Smooth muscle cell (in vitro differentiated cells): Measurements from ENCODE around the gene DTX1. TPM values are rescaled to one million over a fixed set of nuclear protein-coding genes. Genes with fewer than 3 reads are reported as not detected.

Source experiments
- DNase-seq: peaks from one replicate; lab custom pipeline; 2025; ENCODE audit not compliant: unreplicated experiment; lab: John Stamatoyannopoulos, UW
- H2AFZ ChIP-seq: fragments of 200-600 bp; sonication (generic); 2 replicates; pipeline ENCODE4 v1.6.0; 2016; ENCODE audit warnings: antibody characterized with exemption, low read depth, mild to moderate bottlenecking
- H3F3A ChIP-seq: fragments of 200-600 bp; sonication (generic); 2 replicates; pipeline ENCODE4 v1.6.0; 2017; ENCODE audit warnings: antibody characterized with exemption, low read depth
- H3K27ac ChIP-seq: fragments of 200-600 bp; sonication (generic); 2 replicates; pipeline ENCODE4 v1.5.1; 2016; ENCODE audit warnings: low read depth, mild to moderate bottlenecking
- H3K27me3 ChIP-seq: fragments of 200-600 bp; sonication (generic); 2 replicates; pipeline ENCODE4 v1.6.1; 2016; ENCODE audit warnings: low read depth, mild to moderate bottlenecking
- H3K36me3 ChIP-seq: fragments of 200-600 bp; sonication (generic); 2 replicates; pipeline ENCODE4 v1.5.1; 2016; ENCODE audit warnings: low read depth
- H3K4me1 ChIP-seq: fragments of 200-600 bp; sonication (generic); 2 replicates; pipeline ENCODE4 v1.5.1; 2016; ENCODE audit warnings: low read depth
- H3K4me2 ChIP-seq: fragments of 200-600 bp; sonication (generic); 2 replicates; pipeline ENCODE4 v1.6.0; 2016; ENCODE audit warnings: mild to moderate bottlenecking
- H3K4me3 ChIP-seq: fragments of 200-600 bp; sonication (generic); 2 replicates; pipeline ENCODE4 v1.5.1; 2016; ENCODE audit warnings: mild to moderate bottlenecking
- H3K79me2 ChIP-seq: fragments of 200-600 bp; sonication (generic); 2 replicates; pipeline ENCODE4 v1.6.0; 2016; ENCODE audit warnings: low read depth, mild to moderate bottlenecking
- H3K9ac ChIP-seq: fragments of 200-600 bp; sonication (generic); 2 replicates; pipeline ENCODE4 v1.6.0; 2016; ENCODE audit warnings: low read depth
- H3K9me3 ChIP-seq: fragments of 200-600 bp; sonication (generic); replicated peaks from 2 replicates; pipeline ENCODE4 v1.5.1; 2016; ENCODE audit warnings: low read depth
- H4K20me1 ChIP-seq: fragments of 200-600 bp; sonication (generic); 2 replicates; pipeline ENCODE4 v1.6.0; 2016; ENCODE audit warnings: low read depth
- CTCF ChIP-seq: fragments of 200-600 bp; sonication (generic); IDR thresholded peaks from 2 replicates; pipeline ENCODE4 v1.5.1; 2017; ENCODE audit warnings: borderline replicate concordance, mild to moderate bottlenecking, antibody characterized with exemption; ENCODE audit not compliant: insufficient read depth, poor library complexity, severe bottlenecking
- WGBS: methylation state at CpG from one replicate; pipeline ENCODE4 v1.1.7; 2016; ENCODE audit warnings: low lambda C conversion rate; 5-methylcytosine and 5-hydroxymethylcytosine counted together
- polyA plus RNA-seq: library from polyadenylated mRNA; unstranded; fragments of >200 nt; fragmentation: Nextera tagmentation; extraction: Ambion mirVana; gene quantifications from 2 replicates; pipeline ENCODE4 v1.2.1, GENCODE V29; 2016
- total RNA-seq: library from RNA; depleted of rRNA; stranded (reverse); fragments of >200 nt; gene quantifications from 2 replicates; pipeline ENCODE4 v1.2.3, GENCODE V29; 2014

The DTX1 gene
- total and polyA plus RNA-seq, 2 experiments from 2014 or later, result 0.09 to 1.1 TPM

- H3K4me3 ChIP-seq, result no peak overlapping the region
- no peak for DNase-seq
- H2AFZ ChIP-seq, result no peak overlapping the region
- no peak for TF ChIP-seq CTCF
- 92% methylated on average over 5 of the region's 5 CpGs for WGBS
- no peaks in the 10 kb centered on the region for H3K36me3 ChIP-seq
- H3K27me3 ChIP-seq, result peaks cover 20% of the 10 kb centered on the region
- H3K4me2 ChIP-seq, result no peak overlapping the region
- H4K20me1 ChIP-seq, result no peaks in the 10 kb centered on the region
- no peaks in the 10 kb centered on the region for H3K79me2 ChIP-seq
- H3K4me1 ChIP-seq, result no peaks in the 10 kb centered on the region
- no peaks in the 10 kb centered on the region for H3K9me3 ChIP-seq
- no peaks in the 10 kb centered on the region for H3F3A ChIP-seq
- H3K9ac ChIP-seq, result no peak overlapping the region
- no peak overlapping the region for H3K27ac ChIP-seq
Observed at GRCh38 chr12:113102811-113103210, 46.3 kb downstream of the DTX1 start.

- Histone ChIP-seq H3K4me1 (no peaks in the 10 kb centered on the region), H2AFZ (no peak overlapping the region), H3K79me2 (no peaks in the 10 kb centered on the region), H3K9ac (no peak overlapping the region), H3K4me3 (peak overlapping the region; percentile 10), H3K36me3 (no peaks in the 10 kb centered on the region), H3F3A (no peaks in the 10 kb centered on the region), H3K9me3 (no peaks in the 10 kb centered on the region), H3K27ac (no peak overlapping the region), H3K4me2 (peak overlapping the region; percentile 31), H4K20me1 (no peaks in the 10 kb centered on the region), H3K27me3 (peaks cover 20% of the 10 kb centered on the region)
- 10% methylated on average over 39 of the region's 43 CpGs for WGBS
- no peak for DNase-seq
- no peak for TF ChIP-seq CTCF
Observed at GRCh38 chr12:113103756-113104450, 47.4 kb downstream of the DTX1 start.

- no peak for DNase-seq
- no peaks in the 10 kb centered on the region for H4K20me1 ChIP-seq
- H3F3A ChIP-seq, result no peaks in the 10 kb centered on the region
- no peaks in the 10 kb centered on the region for H3K9me3 ChIP-seq
- H3K9ac ChIP-seq, result no peak overlapping the region
- no peak overlapping the region for H3K27ac ChIP-seq
- H2AFZ ChIP-seq, result no peak overlapping the region
- 90% methylated on average over 13 of the region's 13 CpGs for WGBS
- H3K4me2 ChIP-seq, result no peak overlapping the region
- no peak for TF ChIP-seq CTCF
- no peaks in the 10 kb centered on the region for H3K79me2 ChIP-seq
- H3K4me1 ChIP-seq, result no peaks in the 10 kb centered on the region
- no peak overlapping the region for H3K4me3 ChIP-seq
- H3K27me3 ChIP-seq, result peaks cover 20% of the 10 kb centered on the region
- no peaks in the 10 kb centered on the region for H3K36me3 ChIP-seq
Observed at GRCh38 chr12:113104953-113105510, 48.5 kb downstream of the DTX1 start.
